H9 (cell line): ENCODE data around the gene TBXA2R. TPM values are rescaled to one million over a fixed set of nuclear protein-coding genes. Genes with fewer than 3 reads are reported as not detected.

Source experiments
- DNase-seq: peaks from one replicate; pipeline ENCODE4 v3.0.0-alpha.2; 2017
- H2AFZ ChIP-seq: one replicate; pipeline ENCODE4 v1.6.1; 2013; ENCODE audit warnings: mild to moderate bottlenecking, low read length, control low read depth, moderate library complexity
- H2AK5ac ChIP-seq: 2 replicates; pipeline ENCODE4 v1.6.1; 2013; ENCODE audit warnings: low read length, control low read depth, mixed read lengths; ENCODE audit not compliant: insufficient read length
- H2BK120ac ChIP-seq: one replicate; pipeline ENCODE4 v1.6.1; 2013; ENCODE audit warnings: low read depth, mild to moderate bottlenecking, low read length, control low read depth, inconsistent platforms; ENCODE audit not compliant: poor library complexity, severe bottlenecking
- H2BK12ac ChIP-seq: 2 replicates; pipeline ENCODE4 v1.6.1; 2013; ENCODE audit warnings: low read length, control low read depth, mixed read lengths, low read depth; ENCODE audit not compliant: insufficient read length
- H2BK15ac ChIP-seq: 2 replicates; pipeline ENCODE4 v1.6.1; 2013; ENCODE audit warnings: low read depth, low read length, control low read depth
- H2BK20ac ChIP-seq: one replicate; pipeline ENCODE4 v1.6.1; 2013; ENCODE audit warnings: low read depth, mild to moderate bottlenecking, low read length, control low read depth, inconsistent platforms; ENCODE audit not compliant: poor library complexity, severe bottlenecking
- H2BK5ac ChIP-seq: 2 replicates; pipeline ENCODE4 v1.6.1; 2013; ENCODE audit warnings: low read length, control low read depth, mixed read lengths; ENCODE audit not compliant: insufficient read length
- H3K14ac ChIP-seq: 2 replicates; pipeline ENCODE4 v1.6.1; 2013; ENCODE audit warnings: low read length, control low read depth; ENCODE audit not compliant: insufficient read depth
- H3K18ac ChIP-seq: 2 replicates; pipeline ENCODE4 v1.6.1; 2013; ENCODE audit warnings: low read depth, mild to moderate bottlenecking, mixed read lengths, low read length, control low read depth; ENCODE audit not compliant: insufficient read length
- H3K23ac ChIP-seq: 2 replicates; pipeline ENCODE4 v1.6.1; 2013; ENCODE audit warnings: low read length, control low read depth, mixed read lengths, low read depth; ENCODE audit not compliant: insufficient read length
- H3K23me2 ChIP-seq: 2 replicates; pipeline ENCODE4 v1.6.1; 2013; ENCODE audit warnings: low read depth, mild to moderate bottlenecking, mixed read lengths, low read length, control low read depth; ENCODE audit not compliant: insufficient read length, poor library complexity, severe bottlenecking
- H3K27ac ChIP-seq: 2 replicates; pipeline ENCODE4 v1.5.1; 2013; ENCODE audit warnings: low read length, control low read depth, mixed read lengths, low read depth; ENCODE audit not compliant: insufficient read length
- H3K27me3 ChIP-seq: 2 replicates; pipeline ENCODE4 v1.6.1; 2013; ENCODE audit warnings: low read length, control low read depth, inconsistent platforms; ENCODE audit not compliant: insufficient read depth
- H3K4ac ChIP-seq: 2 replicates; pipeline ENCODE4 v1.6.1; 2013; ENCODE audit warnings: low read depth, mild to moderate bottlenecking, control low read depth, inconsistent platforms, low read length, moderate library complexity
- H3K4me1 ChIP-seq: 2 replicates; pipeline ENCODE4 v1.6.1; 2013; ENCODE audit warnings: low read length, control low read depth, inconsistent platforms; ENCODE audit not compliant: insufficient read depth
- H3K4me2 ChIP-seq: 2 replicates; pipeline ENCODE4 v1.6.1; 2013; ENCODE audit warnings: low read length, control low read depth, mixed read lengths; ENCODE audit not compliant: insufficient read length, insufficient read depth
- H3K56ac ChIP-seq: 2 replicates; pipeline ENCODE4 v1.6.1; 2013; ENCODE audit warnings: low read depth, mild to moderate bottlenecking, mixed read lengths, low read length, control low read depth; ENCODE audit not compliant: insufficient read length
- H3K79me1 ChIP-seq: 2 replicates; pipeline ENCODE4 v1.6.1; 2013; ENCODE audit warnings: low read depth, mild to moderate bottlenecking, moderate library complexity, low read length, control low read depth, inconsistent platforms; ENCODE audit not compliant: insufficient read depth, poor library complexity, severe bottlenecking
- H3K79me2 ChIP-seq: 2 replicates; pipeline ENCODE4 v1.6.1; 2013; ENCODE audit warnings: low read length, control low read depth, inconsistent platforms; ENCODE audit not compliant: insufficient read depth
- H3K9ac ChIP-seq: 2 replicates; pipeline ENCODE4 v1.6.1; 2013; ENCODE audit warnings: low read length, control low read depth, mixed read lengths; ENCODE audit not compliant: insufficient read length; ENCODE audit errors: extremely low read depth
- H3K9me3 ChIP-seq: one replicate; pipeline ENCODE4 v1.6.1; 2013; ENCODE audit warnings: low read depth, low read length, inconsistent platforms; ENCODE audit not compliant: control insufficient read depth
- H3T11ph ChIP-seq: one replicate; pipeline ENCODE4 v1.6.1; 2013; ENCODE audit warnings: mild to moderate bottlenecking, low read length, control low read depth, inconsistent platforms
- H4K20me1 ChIP-seq: one replicate; pipeline ENCODE4 v1.6.1; 2013; ENCODE audit not compliant: control insufficient read depth, insufficient read length, insufficient read depth
- H4K5ac ChIP-seq: 2 replicates; pipeline ENCODE4 v1.6.1; 2013; ENCODE audit warnings: low read depth, mild to moderate bottlenecking, mixed read lengths, low read length, control low read depth; ENCODE audit not compliant: insufficient read length
- H4K8ac ChIP-seq: replicated peaks from 2 replicates; pipeline ENCODE4 v1.6.1; 2013; ENCODE audit warnings: low read length, control low read depth, mixed read lengths, low read depth; ENCODE audit not compliant: insufficient read length
- H4K91ac ChIP-seq: 2 replicates; pipeline ENCODE4 v1.6.1; 2013; ENCODE audit warnings: low read depth, mild to moderate bottlenecking, moderate library complexity, mixed read lengths, low read length, control low read depth; ENCODE audit not compliant: insufficient read length
- H3K27ac Mint-ChIP-seq, 3 experiments: 2 replicates in 2 of 3; 3 replicates in 1 of 3; pipeline ENCODE4 v1.8.0; 2020 to 2021; ENCODE audit warnings: mixed read lengths in 3 of 3, mild to moderate bottlenecking in 1 of 3, moderate library complexity in 1 of 3
- H3K27me3 Mint-ChIP-seq: 2 replicates; pipeline ENCODE4 v1.8.0; 2021; ENCODE audit warnings: low read depth, mild to moderate bottlenecking, moderate library complexity, mixed read lengths
- H3K36me3 Mint-ChIP-seq, 3 experiments: 2 replicates in 2 of 3; 3 replicates in 1 of 3; pipeline ENCODE4 v1.8.0; 2020 to 2021; ENCODE audit warnings: low read depth in 3 of 3, mixed read lengths in 3 of 3; ENCODE audit not compliant: insufficient read depth in 1 of 3
- H3K4me1 Mint-ChIP-seq, 2 experiments: 2 replicates each; pipeline ENCODE4 v1.8.0; 2020; ENCODE audit warnings: mixed read lengths in 2 of 2
- H3K4me3 Mint-ChIP-seq, 2 experiments: 2 replicates in 1 of 2; 3 replicates in 1 of 2; pipeline ENCODE4 v1.8.0; 2020 to 2021; ENCODE audit warnings: mild to moderate bottlenecking in 2 of 2, mixed read lengths in 2 of 2, moderate library complexity in 1 of 2
- H3K9me3 Mint-ChIP-seq, 2 experiments: 2 replicates in 1 of 2; 3 replicates in 1 of 2; pipeline ENCODE4 v1.8.0; 2020; ENCODE audit warnings: mild to moderate bottlenecking in 2 of 2, mixed read lengths in 2 of 2, moderate library complexity in 1 of 2
- WGBS: extraction: QIAGEN DNeasy Blood & Tissue Kit; methylation state at CpG from one replicate; pipeline ENCODE4 v1.1.7; 2013; ENCODE audit warnings: missing lambda C conversion rate, low lambda C conversion rate, mixed read lengths; ENCODE audit not compliant: insufficient read length; ENCODE audit errors: extremely low coverage; 5-methylcytosine and 5-hydroxymethylcytosine counted together
- long read RNA-seq: library from polyadenylated mRNA; unstranded; transcript quantifications from one replicate; pipeline ENCODE4 v2.0.0, GENCODE V29; 2020
- total RNA-seq: library from RNA; stranded (reverse); gene quantifications from 2 replicates; pipeline ENCODE4 v1.2.1, GENCODE V29; 2021
- TF ChIP-seq, protein P1 (sequence below): fragments of 200-600 bp; sonication (generic); conservative IDR thresholded peaks from 3 replicates; pipeline ENCODE4 v1.8.0; 2021; ENCODE audit warnings: antibody characterized with exemption, mild to moderate bottlenecking

The TBXA2R gene
- 0.63 and 0.64 TPM in 2 replicates for total RNA-seq
- long read RNA-seq, partial matches to known transcripts, result 0 of 1 reads
- long read RNA-seq, other reads (novel, unspliced or antisense), result 0 of 1 reads

DNA sequence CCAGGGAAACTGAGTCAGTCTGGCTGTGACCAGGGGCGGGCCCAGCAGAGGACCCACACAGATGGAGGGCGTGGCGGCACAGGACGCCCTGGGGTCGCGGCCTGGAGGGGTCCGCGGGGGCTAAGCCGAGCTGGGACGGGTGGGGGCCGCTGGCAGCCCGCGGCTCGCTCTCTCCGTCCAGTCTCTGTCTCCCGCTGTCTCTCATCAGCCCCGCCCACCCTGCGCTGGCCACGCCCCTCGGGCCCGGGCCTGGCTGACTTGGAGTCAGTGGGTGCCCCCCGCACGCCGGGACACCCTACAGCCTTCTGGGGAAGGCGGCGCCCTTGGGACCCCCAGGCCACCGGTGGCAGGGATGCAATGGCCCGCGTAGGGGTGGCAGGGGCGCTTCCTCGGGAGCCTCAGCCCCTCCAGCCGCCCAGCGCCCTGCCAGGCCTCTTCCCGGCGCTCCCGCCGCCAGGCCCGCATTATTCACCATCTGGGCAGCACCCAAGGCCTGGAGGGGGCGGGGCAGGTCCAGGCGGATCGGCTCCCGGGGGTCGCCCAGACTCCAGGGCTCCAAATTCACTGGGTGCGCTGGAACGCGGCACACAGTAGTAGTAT, at the start of gene TBXA2R:
TSS of gene TBXA2R (minus strand) at position 186 of the 600 bp plus-strand sequence. CDS start 6,241 bp downstream, outside the sequence.
- DNase-seq, result peak; percentile 76
- peak within 1 kb of the TSS in 1 of 3 experiments; percentile 84; a peak in 2 of 7 replicates for H3K27ac Mint-ChIP-seq
- no peak within 1 kb of the TSS for H2BK20ac ChIP-seq

More for the DNA sequence above, at the start of gene TBXA2R:
- peaks cover 0 to 4% of the 10 kb centered on the region in 2 experiments; a peak in 1 of 5 replicates for H3K9me3 Mint-ChIP-seq
- H2AFZ ChIP-seq, result no peak within 1 kb of the TSS
- H4K91ac ChIP-seq, result no peak within 1 kb of the TSS
- H3K27me3 ChIP-seq, result peaks cover 5% of the 10 kb centered on the region; the same call in 1 of the 2 replicates
- no peak within 1 kb of the TSS for H3K23ac ChIP-seq
- peaks cover 12% of the 10 kb centered on the region in 2 experiments for H3K4me1 Mint-ChIP-seq
- no peak within 1 kb of the TSS for H4K8ac ChIP-seq
- H3T11ph ChIP-seq, result no peak within 1 kb of the TSS
- no peak within 1 kb of the TSS for H3K14ac ChIP-seq
- H3K4me3 Mint-ChIP-seq, result peak within 1 kb of the TSS; percentile 58 to 79
- TF ChIP-seq, protein P1, sequence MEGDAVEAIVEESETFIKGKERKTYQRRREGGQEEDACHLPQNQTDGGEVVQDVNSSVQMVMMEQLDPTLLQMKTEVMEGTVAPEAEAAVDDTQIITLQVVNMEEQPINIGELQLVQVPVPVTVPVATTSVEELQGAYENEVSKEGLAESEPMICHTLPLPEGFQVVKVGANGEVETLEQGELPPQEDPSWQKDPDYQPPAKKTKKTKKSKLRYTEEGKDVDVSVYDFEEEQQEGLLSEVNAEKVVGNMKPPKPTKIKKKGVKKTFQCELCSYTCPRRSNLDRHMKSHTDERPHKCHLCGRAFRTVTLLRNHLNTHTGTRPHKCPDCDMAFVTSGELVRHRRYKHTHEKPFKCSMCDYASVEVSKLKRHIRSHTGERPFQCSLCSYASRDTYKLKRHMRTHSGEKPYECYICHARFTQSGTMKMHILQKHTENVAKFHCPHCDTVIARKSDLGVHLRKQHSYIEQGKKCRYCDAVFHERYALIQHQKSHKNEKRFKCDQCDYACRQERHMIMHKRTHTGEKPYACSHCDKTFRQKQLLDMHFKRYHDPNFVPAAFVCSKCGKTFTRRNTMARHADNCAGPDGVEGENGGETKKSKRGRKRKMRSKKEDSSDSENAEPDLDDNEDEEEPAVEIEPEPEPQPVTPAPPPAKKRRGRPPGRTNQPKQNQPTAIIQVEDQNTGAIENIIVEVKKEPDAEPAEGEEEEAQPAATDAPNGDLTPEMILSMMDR, result no peak
- H3K79me1 ChIP-seq, result no peaks in the 10 kb centered on the region
- no peak within 1 kb of the TSS for H3K56ac ChIP-seq
- no peak within 1 kb of the TSS for H4K5ac ChIP-seq
- no peak within 1 kb of the TSS for H3K9ac ChIP-seq
- H3K9me3 ChIP-seq, result no peaks in the 10 kb centered on the region
- H2BK120ac ChIP-seq, result no peak within 1 kb of the TSS
- H3K18ac ChIP-seq, result no peak within 1 kb of the TSS
- H3K36me3 Mint-ChIP-seq, result peaks cover 3 to 7% (median 4%) of the 10 kb centered on the region in 3 experiments; a peak in 6 of 7 replicates
- no peak within 1 kb of the TSS for H2BK5ac ChIP-seq
- no peak within 1 kb of the TSS for H3K4ac ChIP-seq
- no peaks in the 10 kb centered on the region for H4K20me1 ChIP-seq
- H3K23me2 ChIP-seq, result peaks cover 2% of the 10 kb centered on the region
- no peaks in the 10 kb centered on the region; the same call in 1 of the 2 replicates for H3K4me1 ChIP-seq
- WGBS, result no CpG with 5 or more reads among the region's 46 CpGs
- H2AK5ac ChIP-seq, result no peak within 1 kb of the TSS
- H2BK12ac ChIP-seq, result no peak within 1 kb of the TSS
- H3K27me3 Mint-ChIP-seq, result peaks cover 4% of the 10 kb centered on the region
- peak within 1 kb of the TSS; percentile 56 for H3K4me2 ChIP-seq
- no peak within 1 kb of the TSS for H3K27ac ChIP-seq
- H2BK15ac ChIP-seq, result no peak within 1 kb of the TSS
- H3K79me2 ChIP-seq, result no peaks in the 10 kb centered on the region
